GM12873 (cell line): ENCODE data around the gene GTF3C2.

Source experiments
- TF ChIP-seq, protein P1 (sequence below): IDR thresholded peaks from 2 replicates; pipeline ENCODE4 v1.5.1; 2012; ENCODE audit warnings: low read depth, mild to moderate bottlenecking, moderate library complexity, low read length, control low read depth; ENCODE audit not compliant: insufficient read depth; ENCODE audit errors: missing control alignments

The GTF3C2 gene

GRCh38 chr2:27306136-27306535 lies 50.4 kb downstream of the GTF3C2 start:
- TF ChIP-seq, protein P1, sequence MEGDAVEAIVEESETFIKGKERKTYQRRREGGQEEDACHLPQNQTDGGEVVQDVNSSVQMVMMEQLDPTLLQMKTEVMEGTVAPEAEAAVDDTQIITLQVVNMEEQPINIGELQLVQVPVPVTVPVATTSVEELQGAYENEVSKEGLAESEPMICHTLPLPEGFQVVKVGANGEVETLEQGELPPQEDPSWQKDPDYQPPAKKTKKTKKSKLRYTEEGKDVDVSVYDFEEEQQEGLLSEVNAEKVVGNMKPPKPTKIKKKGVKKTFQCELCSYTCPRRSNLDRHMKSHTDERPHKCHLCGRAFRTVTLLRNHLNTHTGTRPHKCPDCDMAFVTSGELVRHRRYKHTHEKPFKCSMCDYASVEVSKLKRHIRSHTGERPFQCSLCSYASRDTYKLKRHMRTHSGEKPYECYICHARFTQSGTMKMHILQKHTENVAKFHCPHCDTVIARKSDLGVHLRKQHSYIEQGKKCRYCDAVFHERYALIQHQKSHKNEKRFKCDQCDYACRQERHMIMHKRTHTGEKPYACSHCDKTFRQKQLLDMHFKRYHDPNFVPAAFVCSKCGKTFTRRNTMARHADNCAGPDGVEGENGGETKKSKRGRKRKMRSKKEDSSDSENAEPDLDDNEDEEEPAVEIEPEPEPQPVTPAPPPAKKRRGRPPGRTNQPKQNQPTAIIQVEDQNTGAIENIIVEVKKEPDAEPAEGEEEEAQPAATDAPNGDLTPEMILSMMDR, result no peak

DNA sequence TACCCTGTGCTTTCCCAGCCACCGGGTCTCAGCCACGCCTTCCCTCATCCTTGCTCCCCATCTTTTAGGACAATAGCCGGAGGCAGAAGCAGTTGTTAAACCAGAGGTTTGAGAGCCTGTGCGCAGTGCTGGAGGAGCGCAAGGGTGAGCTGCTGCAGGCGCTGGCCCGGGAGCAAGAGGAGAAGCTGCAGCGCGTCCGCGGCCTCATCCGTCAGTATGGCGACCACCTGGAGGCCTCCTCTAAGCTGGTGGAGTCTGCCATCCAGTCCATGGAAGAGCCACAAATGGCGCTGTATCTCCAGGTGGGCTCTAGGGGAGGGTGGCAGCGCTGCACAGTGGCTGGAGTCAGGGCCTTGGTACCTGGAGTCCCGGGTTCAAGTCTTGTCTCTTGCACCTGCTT lies 51.0 kb downstream of the GTF3C2 start:
- TF ChIP-seq, protein P1, result no peak

DNA sequence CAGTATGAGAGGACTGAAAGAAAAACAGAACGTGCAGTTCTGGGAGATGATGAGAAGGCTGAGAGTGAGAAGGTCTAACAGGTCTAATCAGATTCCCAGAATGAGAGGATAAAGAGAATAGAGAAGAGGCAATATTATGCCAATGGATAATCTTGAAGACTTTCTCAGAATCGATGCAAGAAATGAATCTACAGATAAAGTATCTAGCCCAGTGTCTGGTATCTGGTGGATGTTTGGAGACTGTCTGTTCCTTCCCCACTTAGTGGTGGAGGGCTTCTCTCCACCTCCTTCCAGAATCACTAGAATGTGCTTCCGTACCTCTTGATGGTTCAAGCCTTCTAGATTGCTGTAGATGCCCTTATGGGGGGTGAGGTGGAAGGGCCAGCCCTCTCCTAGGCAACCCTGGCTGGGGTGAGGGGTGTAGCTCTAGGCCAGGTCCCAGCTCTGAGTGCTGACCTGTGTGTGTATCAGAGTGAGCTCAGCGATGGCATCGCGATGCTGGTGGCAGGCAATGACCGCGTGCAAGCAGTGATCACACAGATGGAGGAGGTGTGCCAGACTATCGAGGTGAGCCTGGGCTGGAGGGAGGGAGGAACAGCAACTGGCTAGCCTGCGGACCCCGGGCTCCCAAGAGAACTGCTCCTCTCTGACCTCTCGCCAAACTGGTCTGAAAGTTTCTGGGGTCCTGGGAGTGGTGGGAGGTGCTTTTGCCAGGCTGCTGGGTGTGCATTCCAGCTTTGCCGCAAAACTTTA lies 51.9 kb downstream of the GTF3C2 start:
- TF ChIP-seq, protein P1, result no peak

GRCh38 chr2:27303093-27304025 lies 53.2 kb downstream of the GTF3C2 start:
- TF ChIP-seq, protein P1, result peak; percentile 77

- TF ChIP-seq, protein P1, result no peak
Measured at GRCh38 chr2:27298391-27299080, 58.0 kb downstream of the GTF3C2 start.

DNA sequence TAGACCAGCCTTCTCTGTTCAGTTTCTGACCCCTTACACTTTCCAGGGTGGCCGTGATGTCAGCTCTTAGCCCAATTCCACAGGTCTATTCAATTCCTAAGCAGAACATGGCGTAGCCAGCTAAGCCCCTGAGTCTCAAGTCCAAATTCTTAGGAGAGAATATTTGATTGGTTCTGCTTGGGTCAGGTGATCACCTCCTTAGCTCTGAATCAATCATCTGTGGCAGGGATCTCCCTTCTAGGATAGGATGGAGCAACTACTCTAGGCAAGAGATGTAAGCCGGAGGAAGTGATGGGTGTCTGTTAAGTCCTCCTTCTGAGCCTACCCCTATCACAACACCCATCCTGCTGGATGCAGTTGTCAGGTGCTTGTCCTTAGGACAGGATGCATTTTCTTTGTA lies 59.4 kb downstream of the GTF3C2 start:
- TF ChIP-seq, protein P1, result no peak

- TF ChIP-seq, protein P1, result no peak
Measured at GRCh38 chr2:27296481-27296880, 60.1 kb downstream of the GTF3C2 start.
